NCI-H774 (cell line): ENCODE measurements around the gene RAD51AP2.
"Not testable (repeated sequence)": the region's sequence is repeated elsewhere in the genome, so short reads cannot be mapped to it uniquely, and the experiment has no call there.

Experiments
- DNase-seq: peaks from one replicate; lab custom pipeline; 2025; lab: John Stamatoyannopoulos, UW

The RAD51AP2 gene

GRCh38 chr2:17538022-17538843, 20.0 kb upstream of the RAD51AP2 start:
- no peak for DNase-seq

- no peak for DNase-seq
Measured at GRCh38 chr2:17536416-17536815, 18.2 kb upstream of the RAD51AP2 start.

DNA sequence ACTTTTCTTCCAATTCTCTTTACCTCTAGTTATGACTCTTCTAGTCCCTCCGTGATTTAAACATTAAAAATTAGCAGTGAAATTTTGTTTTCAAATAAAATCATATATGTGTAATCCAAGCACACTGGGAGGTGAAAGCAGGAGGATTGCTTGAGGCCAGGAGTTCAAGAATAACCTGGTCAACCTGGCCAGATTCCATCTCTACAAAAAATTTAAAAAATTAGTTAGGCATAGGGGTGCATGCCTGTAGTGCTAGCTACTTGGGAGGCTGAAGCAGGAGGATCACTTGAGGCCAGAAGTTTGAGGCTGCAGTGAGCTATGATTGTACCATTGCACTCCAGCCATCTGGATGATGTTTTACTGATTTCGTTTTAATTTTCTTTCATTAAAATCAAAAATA, 15.3 kb upstream of the RAD51AP2 start:
- no peak for DNase-seq

DNA sequence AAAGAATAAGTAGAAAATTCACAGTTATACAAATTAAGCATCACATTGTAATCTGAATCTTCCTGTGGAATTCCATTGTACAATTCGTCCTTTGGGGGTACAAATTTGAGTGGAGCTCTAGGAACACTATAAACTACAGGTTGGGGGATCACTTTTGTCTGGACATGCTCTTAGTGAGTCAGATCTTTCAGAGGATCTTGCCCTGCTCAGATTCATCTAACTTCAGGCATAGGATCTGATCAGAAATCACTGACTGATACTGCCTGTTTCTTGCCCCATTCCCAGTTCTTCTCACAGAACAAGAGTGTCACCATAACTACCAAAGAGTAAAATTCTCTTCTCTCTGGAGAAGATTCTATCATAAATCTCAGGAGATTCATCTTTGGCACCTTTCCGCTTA, 11.5 kb upstream of the RAD51AP2 start:
- no peak for DNase-seq

GRCh38 chr2:17522303-17522702, 4.1 kb upstream of the RAD51AP2 start:
- DNase-seq, result no peak

GRCh38 chr2:17521621-17522020, 3.4 kb upstream of the RAD51AP2 start:
- no peak for DNase-seq

DNA sequence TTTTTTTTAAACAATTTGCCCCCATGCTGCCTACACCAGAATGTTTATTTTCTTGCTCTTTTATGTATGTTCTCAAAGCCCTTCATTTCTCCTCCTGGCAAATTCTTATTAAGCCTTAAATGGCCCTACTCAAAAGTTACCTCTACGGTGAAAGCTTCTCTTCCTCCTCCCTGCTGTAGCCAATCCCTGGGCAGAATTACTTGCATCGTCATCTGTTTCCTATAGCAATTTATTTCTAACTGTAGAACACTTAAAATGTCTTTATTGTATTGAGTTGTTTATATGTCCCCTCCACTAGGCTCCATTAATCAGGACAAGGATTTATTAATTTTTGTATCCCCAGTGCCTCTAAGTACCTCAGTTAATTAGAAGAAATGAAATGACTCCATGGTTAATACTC, 2.5 kb upstream of the RAD51AP2 start:
- DNase-seq, result no peak

- no peak for DNase-seq
Measured at GRCh38 chr2:17519486-17519885, 1.2 kb upstream of the RAD51AP2 start.

DNA sequence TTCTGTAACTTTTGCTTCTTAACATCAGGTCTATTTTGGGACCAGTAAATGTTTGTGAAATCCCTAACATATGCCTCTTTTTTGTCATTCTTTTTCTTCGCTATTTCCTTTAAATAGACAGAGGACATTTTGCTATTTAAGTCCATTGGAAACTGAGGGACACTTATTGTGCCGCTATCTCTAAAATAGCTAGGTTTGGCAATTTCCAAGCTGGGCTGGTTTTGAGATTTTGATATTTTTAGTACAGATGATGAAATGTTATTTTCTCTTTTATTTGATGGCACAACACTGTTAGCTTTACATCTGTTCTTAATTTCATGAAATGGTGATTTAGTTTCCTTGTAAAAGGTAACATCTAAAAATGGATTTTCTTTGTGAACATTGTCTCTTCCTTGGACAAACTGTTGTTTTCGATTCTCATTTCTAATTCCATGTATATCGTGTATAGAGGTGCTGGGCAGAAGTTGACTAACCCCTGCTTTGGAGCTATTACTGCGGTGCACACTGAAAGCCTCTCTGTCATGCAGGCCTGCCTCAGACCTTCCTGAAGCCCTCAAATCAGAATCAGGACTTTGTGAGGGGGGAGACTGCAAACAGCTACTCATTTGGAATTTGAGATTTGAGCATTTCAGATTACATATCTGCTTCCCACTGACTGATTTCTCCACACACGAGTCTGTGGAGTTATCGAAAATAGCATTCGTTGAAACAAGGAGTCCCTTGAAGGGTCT, 594 bp downstream of the RAD51AP2 start:
- no peak for DNase-seq

GRCh38 chr2:17515652-17516051, 2.6 kb downstream of the RAD51AP2 start:
- DNase-seq, result no peak

DNA sequence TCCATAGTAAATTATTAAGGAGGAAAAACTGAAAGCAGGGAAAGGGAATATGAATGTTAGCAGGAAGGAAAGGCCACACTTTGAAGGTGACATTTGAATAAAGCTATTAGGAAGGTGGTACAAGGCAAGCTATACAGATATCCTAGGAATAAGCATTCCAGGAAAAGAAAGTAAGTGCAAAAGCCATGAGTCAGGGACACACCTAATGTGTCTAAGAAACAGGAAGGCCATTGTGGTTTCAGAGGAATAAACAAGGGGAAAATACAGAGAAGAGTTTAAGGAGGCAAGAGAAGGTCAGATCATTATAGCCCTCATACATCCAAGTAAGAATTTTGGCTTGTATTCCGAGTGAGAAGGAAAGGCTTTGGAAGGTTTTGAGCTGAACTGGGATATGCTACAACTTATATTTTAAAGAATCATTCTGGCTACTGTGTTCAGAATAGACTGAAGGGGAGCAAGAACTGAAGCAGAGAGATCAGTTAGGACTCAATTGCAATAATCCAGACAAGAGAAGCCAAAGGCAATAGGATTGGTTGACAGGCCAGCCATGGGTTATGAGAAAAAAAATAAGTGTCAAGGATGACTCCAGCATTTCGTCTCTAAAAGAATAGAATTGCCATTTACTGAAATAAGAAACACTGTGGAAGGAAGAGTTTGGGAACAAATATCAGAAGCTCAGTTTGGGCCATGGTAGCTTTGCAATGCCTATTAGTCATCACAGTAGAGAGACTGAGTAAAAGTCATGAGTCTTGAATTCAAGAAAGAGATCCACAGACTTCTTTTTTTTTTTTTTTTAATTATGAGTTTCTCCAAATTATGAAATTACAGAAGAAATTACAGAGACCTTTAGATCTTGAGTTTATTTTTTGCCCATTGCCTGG, 11.3 kb downstream of the RAD51AP2 start:
- DNase-seq, result no peak

- DNase-seq, result no peak
Measured at GRCh38 chr2:17497718-17498117, 20.5 kb downstream of the RAD51AP2 start.

DNA sequence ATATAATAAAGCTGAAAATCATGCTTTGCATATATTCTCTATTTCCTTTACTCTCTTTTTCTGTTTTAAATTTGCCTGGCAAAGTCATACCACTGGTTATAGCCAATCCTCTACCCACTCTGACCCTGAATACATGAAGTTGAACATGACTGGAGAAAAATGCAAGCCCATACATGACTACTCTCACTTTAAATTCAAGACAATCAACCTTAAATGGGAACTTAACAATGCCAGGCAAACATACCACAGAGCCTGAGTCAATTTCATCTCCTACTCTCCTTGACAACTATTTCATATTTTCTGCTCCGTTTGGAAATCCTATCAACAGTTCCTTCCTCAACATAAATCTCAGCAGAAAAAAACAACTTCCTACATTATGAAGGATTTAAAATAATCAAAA, 22.6 kb downstream of the RAD51AP2 start:
- DNase-seq, result no peak

GRCh38 chr2:17490165-17490564, 28.1 kb downstream of the RAD51AP2 start:
- not testable (repeated sequence) for DNase-seq

GRCh38 chr2:17488610-17489009, 29.6 kb downstream of the RAD51AP2 start:
- not testable (repeated sequence) for DNase-seq

GRCh38 chr2:17483496-17483895, 34.7 kb downstream of the RAD51AP2 start:
- no peak for DNase-seq

DNA sequence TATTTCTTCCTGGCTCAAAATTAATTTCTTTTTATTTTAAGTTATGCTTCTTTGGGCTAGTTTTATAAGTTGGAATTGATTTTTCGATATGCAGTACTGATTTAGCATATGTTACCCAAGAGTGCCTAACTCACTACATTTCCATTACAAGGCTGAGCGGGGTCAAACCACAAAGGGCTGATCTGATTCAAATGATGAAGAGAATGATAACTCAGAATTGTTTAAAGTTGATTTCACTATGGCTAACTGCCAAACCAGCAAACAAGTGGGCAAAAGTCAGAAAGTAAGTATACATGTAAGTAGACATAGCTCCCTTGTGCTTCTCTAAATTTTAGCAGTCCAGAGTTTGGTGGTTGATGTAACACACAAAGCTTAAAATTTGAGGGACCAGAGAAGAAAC, 35.6 kb downstream of the RAD51AP2 start:
- DNase-seq, result no peak

GRCh38 chr2:17479875-17480274, 38.4 kb downstream of the RAD51AP2 start:
- no peak for DNase-seq

GRCh38 chr2:17476830-17477229, 41.4 kb downstream of the RAD51AP2 start:
- no peak for DNase-seq

GRCh38 chr2:17476064-17476463, 42.2 kb downstream of the RAD51AP2 start:
- DNase-seq, result no peak

GRCh38 chr2:17475286-17475685, 43.0 kb downstream of the RAD51AP2 start:
- no peak for DNase-seq

- DNase-seq, result no peak
Measured at GRCh38 chr2:17471979-17472378, 46.3 kb downstream of the RAD51AP2 start.
